HG03064 (cell line): Measurements from ENCODE around the gene ZNRD2.

Source experiments
- ATAC-seq: cut with Tn5 transposase; IDR thresholded peaks from one replicate; pipeline ENCODE4 v1.9.1; 2021; ENCODE audit warnings: low read depth; ENCODE audit not compliant: unreplicated experiment

Gene ZNRD2

DNA sequence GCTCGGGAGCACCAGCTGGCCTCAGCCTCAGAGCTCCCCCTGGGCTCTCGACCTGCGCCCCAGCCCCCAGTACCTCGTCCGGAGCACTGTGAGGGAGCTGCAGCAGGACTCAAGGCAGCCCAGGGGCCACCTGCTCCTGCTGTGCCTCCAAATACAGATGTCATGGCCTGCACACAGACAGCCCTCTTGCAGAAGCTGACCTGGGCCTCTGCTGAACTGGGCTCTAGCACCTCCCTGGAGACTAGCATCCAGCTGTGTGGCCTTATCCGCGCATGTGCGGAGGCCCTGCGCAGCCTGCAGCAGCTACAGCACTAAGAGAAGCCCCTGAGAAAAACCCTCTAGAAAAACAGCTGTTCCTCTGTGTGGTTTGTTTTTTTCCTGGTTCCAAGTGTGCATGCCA, 1.1 kb downstream of the ZNRD2 start:
- no peak for ATAC-seq

DNA sequence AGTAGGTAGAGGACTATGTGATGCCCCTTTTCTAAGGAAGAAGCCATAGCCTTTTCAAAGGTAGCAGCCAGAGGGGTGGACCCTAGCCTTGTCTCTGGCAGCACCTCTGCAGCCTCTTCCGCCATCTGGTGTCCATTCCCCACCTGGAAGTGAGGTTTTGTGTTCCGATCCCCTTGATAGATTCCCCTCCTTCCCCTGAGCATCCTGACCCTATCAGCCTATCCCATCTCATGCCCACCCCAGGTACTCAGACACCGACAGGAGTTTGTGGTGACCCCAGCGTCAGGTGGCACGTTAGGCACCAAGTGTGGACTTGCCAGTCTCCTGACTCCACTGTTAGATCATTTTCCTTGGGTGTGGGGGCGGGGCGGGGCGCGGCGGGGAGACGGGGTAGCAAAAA, 1.7 kb downstream of the ZNRD2 start:
- no peak for ATAC-seq

DNA sequence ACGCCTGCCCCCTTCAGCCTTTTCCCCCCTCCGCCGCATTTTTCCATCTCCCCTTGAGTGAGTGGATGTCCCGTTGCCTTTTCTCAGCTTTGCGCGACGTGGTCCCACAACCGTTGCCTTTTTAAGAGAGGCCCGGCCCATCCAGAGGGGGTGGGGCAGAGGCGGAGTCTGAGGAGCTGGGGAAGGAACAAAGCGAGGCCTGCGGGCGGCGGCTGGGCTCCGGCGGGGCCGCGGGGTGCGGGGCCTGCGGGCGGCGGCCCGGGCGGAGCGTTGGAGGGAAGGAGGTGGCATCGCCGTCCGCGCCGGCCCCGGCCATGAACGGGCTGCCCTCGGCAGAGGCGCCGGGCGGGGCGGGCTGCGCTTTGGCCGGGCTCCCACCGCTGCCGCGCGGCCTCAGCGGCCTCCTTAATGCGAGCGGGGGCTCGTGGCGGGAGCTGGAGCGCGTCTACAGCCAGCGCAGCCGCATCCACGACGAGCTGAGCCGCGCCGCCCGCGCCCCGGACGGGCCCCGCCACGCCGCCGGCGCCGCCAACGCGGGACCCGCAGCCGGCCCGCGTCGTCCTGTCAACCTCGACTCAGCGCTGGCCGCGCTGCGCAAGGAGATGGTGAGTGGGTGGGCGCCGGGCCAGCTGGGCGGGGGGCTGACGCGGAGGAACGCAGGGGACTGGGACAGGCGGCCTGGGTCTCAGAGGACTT, 2.2 kb downstream of the ZNRD2 start, which contains the start of gene FAM89B:
Gene FAM89B (plus strand): TSS at position 183 of the 696 bp plus-strand sequence. CDS start 132 bp downstream, at position 315.
- no peak for ATAC-seq

DNA sequence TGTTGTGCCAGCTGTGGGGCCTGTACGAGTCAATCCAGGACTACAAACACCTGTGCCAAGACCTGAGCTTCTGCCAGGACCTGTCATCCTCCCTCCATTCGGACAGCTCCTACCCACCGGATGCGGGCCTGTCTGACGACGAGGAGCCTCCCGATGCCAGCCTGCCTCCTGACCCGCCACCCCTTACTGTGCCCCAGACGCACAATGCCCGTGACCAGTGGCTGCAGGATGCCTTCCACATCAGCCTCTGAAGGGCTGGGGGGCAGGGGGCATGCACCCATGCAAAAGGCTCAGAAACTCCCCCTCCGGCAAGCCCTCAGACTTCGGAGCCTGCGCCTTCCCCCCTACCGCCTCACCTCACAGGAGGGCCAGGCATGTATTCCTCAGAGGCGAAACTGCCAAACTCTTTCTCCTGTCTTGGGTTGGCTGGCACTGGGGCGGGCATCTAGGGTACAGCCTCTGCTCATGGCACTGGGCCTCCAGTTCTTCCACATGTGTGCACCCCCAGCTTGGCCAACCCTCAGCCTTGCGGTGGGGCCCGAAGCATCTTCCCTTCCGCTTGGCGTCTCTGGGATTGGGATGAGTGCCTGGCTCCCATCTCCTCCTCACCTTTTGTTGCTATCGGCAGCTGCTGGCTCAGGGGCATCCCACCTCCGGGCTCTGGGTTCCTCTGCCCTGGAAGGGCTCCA, 3.3 kb downstream of the ZNRD2 start:
- ATAC-seq: no peak

DNA sequence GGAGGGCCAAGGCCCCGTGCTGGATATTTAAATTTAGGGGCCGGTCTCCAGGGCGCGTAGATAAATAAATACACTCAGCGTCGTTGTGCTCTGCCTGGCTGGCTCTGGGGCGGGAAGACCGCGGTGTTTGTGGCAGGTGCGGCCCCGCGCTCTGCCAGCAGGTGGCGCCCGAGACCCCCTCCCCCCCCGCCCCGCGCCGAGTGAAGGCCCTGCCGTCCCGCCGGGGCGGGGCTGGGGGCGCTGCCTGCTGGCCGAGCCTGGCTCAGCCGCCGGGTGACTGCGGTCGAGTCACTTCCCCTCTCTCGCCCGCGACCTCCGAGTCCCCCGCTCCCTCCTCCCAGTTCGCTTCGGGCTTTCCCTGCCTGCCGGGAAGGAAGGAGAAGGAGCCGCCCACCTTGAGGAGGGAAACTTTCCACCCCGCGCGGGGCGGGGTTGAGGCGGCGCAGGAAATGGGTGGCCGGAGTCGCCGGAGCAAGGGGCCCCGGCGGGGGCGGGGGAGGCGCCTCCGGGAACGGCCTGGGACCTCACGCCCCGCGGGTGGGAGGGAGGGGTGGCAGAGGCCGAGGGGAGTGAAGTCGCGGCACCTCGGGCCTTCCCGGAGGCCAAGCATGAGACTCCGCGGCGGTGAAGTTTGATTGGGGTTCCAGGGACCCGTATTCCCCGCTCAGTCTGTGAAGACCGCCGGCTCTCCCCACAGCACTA, 4.0 kb downstream of the ZNRD2 start:
- no peak for ATAC-seq

DNA sequence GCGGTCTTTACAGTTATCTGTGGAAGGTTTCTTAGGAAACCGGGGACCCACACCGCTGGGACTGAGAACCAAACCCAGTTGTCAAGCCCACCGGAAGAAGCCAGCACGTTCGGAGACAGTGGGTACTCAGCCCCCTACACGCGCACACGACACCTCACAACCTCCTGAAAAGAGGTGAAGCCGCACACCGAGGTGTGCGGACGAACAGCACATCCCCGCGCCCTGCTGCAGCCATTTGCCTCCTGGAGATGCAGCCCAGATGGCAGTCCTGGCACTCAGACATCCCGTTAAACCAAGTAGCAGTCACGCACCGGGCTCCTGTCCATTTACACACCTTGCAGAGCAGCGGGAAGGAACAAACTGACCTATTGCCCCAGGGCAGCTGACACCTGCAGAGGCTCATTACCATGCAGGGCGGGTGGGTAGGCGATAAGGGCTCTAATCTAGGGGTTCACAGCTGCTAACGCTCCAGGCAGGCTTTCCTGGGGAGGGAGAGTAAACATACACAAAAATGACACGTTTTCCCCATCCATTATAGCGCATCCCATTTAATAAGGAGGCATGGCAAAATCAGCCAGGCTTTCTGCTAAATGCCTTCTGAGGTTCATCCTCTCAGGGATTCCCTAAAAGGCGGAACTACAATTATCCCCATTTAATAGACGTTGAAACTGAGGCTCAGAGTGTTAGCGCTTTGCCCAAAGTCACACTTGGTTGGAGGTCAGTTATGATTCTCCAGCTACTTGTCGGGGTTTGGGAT, 4.7 kb downstream of the ZNRD2 start:
- no peak for ATAC-seq

DNA sequence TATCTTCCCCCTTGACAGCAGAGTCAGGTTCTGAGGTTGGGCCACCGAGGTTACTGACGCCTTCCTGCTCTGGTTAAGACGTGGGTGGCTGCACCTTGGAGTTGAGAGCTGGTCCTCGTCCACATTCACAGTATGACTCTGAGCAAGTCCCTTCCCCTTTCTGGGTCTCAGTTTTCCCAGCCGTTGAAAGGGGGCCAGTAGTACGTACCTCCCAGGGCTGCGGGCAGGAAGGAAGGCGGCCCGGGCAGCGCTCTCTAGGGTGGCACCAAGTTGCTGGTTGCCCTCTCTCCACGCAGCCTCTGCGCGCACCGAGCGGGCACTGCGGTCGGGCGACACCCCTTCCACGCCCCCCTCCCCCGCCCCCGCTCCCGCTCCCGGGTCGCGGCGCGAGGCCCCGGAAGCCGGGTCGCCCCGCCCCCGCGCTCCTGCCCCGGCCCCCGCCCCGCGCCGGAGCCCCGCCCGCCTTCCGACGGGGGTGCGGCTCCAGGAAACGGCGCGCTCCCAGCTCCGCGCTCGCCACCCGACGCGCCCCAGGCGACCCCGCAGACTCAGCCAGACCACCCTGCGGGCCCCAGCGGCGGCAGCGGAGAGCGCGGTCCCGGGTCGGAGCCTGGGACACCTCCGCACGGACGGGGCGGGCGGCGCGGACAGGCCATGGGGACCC, 5.4 kb downstream of the ZNRD2 start, which contains the start of gene EHBP1L1:
Gene EHBP1L1 (plus strand): TSS at position 486 of the 664 bp plus-strand sequence. CDS start 250 bp downstream, outside the sequence.
- no peak for ATAC-seq

DNA sequence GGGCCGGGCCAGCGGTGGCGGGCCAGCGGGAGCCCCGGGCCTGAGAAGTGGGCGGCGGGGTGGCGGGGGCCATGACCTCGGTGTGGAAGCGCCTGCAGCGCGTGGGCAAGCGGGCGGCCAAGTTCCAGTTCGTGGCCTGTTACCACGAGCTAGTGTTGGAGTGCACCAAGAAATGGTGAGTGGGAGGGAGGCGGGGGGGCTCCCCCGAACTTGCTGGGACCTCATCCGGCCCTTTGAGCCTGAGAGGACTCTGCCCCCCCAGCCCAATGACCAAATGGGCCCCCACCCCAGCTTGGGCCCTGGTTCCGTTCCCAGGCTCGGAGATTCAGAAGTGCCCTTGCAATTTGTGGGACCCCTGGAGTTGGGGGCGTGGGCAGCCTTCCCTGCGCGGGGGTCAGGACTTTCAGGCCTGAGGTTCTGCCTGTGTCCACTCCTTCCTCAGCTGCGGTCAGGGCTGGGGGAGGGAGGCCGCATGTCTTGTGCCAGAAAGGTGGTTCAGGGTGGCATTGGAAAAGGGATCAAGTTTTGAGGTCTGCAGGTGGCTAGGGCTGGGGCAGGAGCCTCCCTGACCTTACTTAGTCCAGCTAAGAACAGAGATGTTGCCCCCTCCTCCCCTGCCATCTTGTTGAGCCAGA, 6.1 kb downstream of the ZNRD2 start:
- no peak for ATAC-seq

DNA sequence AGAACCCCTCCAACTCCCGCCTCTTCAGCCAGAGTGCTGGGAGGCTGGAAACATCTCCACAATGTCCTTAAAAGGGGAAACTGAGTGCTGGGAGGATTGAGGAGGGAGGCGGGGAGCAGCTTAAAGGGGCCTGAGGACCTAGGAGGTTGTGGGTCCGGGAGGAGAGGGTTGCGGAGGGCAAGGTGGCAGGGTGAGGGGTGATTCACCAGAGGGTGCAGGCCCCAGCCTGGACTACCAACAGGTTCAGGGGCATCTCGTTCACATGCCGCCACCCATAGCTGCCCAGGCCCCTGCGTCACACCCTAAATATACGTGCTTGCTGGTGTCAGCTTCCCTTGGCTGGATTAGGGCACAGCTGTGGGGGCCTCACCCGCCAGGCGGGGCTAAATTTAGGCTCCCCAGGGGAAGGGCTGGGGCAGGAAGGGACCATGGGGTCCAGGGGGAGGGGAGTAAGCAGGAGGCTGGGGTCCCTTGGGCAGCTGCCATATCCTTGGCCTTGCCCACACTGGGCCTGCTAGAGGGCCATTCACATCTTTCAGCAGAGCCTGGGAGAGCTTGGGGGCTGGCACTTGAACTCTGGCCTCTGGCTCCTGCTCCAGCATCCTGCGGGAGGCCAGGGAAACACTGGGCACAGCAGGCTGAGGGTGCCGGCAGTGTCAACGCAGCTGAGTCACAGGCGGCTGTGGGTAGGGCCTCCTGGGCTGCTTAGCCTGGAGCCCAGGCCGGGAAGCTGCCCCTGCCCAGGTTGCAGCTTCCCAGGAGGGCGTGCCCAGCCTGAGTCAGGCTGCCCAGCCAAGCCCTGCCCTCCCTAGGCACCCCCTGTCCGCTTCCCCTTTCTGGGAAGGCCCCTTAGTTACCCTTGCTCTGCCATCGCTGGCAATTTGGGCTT, 6.8 kb downstream of the ZNRD2 start:
- no peak for ATAC-seq

DNA sequence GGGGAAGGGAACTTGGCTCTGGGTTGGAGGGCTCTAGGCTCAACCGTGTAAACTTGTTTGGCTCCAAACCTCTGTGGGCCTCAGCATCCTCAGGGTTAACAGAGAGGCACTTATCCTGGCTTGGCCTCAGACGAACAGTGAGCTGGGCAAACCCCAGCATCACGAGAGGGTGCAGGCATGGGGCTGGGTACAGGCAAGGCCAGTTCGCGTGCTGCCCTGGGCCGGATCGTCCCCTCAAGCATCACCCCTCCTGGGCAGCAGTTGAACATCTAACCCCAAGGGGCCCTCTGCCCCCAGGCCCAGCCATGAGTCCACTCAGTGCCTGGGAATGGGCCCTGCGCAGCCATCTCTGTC, 7.5 kb downstream of the ZNRD2 start:
- ATAC-seq: no peak

DNA sequence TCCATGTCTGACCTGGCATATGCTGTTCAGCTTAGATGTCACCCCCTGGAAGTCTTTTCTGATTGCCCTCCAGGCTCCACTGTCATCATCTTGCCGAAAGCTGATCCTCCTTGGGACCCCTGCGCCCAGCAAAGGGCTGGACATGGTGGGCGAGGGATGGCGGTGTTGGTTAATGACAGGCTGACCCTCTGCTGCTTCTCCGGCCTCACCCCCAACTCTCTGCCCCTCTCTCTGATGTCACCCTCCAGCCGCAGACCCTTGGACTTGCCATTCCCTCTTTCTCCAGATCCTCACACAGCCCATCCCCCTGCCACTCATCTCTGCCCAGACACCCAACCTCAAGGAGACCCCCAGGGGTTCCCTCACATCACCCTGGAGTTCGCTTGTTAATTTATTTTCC, 7.9 kb downstream of the ZNRD2 start:
- ATAC-seq: no peak

DNA sequence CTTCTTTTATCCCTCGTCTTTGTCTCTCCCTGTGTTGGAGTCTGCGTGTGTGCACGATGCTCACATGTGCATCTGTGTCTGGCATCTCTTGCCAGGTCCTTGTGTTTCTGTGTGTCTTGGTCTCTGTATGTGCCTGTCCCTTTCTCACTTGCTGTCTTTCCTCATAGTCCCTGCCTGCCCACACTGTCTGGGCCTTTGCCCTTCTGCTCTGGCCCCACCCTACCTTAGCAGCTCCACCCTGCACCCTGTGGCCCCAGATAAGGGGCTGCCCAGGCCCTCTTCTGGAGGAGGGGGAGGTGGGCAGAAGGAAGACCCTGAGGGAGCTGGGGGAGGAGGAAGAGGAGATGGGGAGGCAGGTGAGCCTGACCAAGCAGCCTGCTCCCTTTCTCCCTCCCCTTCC, 8.4 kb downstream of the ZNRD2 start:
- ATAC-seq: no peak

DNA sequence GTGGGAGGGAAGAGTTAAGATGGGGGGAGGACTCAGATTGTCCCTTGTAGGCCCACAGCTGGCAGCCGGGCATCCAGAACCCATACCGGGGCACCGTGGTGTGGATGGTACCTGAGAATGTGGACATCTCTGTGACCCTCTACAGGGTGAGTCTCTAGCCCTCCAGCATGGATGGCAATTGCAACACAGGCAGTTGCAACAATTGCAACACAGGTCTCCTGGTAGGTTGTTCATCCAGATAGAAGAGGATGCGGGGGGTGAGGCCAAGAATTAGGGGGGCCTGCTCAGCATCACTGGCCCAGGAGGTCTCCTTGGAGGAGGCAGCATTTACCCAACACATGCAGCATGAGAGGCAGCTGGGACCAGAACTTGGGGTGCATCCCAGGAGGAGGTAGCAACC, 9.0 kb downstream of the ZNRD2 start:
- ATAC-seq: no peak

DNA sequence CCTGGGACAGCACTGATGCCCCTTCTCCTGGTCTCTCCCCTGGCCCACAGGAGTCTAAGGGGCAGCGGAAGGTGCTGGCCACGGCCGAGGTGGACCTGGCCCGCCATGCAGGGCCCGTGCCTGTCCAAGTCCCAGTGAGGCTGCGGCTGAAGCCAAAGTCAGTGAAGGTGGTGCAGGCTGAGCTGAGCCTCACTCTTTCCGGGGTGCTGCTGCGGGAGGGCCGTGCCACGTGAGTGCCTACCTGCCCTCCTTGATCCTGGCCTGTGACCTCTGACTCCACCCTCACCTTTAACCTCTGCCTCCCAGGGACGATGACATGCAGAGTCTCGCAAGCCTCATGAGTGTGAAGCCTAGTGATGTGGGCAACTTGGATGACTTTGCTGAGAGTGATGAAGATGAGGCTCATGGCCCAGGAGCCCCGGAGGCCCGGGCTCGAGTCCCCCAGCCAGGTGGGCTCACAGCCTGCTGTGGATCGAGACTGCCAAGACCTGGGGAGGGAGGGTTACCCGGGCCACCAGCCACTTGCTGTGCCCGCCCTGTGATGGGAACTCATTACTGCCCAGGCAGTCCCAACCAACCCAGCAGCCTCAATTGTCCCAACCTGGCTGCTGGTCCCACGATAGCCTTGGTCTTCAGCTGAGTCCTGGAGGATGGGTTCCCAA, 9.9 kb downstream of the ZNRD2 start:
- no peak for ATAC-seq

DNA sequence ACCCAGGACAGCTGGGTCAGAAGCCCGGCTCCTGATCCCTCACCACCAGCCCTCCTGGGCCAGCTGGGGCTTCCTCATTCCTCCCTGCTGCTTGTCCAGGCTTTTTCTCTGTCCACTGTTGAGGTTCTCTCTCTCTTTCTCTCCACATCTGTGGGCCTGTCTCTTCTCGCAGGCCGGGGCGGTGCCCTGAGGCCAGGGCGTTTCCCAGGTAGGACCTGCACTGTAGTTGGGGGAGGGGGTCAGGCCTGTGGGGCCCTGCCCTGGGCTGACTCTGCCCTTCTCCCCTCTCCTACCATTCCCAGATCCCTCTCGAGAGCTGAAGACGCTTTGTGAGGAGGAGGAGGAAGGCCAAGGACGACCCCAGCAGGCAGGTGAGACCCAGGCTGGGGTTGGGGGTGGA, 10.5 kb downstream of the ZNRD2 start:
- ATAC-seq: no peak

DNA sequence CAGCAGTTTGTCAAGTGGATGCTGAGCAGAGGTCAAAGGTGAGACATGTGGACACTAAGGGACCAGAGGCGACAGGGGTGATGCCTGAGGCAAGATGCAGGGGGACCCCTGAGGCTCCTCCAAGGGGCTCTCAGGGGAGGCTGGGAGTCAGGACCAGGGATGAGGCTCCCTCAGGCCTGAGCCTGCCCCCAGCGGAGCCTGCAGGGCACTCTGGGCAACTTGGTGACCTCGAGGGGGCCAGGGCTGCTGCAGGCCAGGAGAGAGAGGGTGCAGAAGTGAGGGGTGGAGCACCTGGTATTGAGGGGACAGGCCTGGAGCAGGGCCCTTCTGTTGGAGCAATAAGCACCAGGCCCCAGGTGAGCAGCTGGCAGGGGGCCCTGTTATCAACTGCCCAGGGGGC, 11.7 kb downstream of the ZNRD2 start:
- ATAC-seq: no peak

DNA sequence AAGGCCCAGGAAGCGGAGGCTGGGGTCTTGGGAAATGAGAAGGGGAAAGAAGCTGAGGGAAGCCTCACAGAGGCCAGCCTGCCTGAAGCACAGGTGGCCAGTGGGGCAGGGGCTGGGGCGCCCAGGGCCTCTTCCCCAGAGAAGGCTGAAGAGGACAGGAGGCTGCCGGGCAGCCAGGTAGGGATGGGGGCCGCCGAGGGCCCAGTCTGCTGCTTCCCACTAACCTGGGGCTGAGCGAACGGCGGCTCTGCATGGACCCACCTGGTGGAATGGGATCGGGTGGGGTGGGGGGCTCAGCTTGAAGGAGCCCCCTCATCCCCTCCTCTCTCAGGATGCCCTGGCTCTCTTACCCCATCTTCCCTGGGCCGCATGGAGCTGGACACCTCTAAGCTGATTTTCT, 13.3 kb downstream of the ZNRD2 start:
- no peak for ATAC-seq

DNA sequence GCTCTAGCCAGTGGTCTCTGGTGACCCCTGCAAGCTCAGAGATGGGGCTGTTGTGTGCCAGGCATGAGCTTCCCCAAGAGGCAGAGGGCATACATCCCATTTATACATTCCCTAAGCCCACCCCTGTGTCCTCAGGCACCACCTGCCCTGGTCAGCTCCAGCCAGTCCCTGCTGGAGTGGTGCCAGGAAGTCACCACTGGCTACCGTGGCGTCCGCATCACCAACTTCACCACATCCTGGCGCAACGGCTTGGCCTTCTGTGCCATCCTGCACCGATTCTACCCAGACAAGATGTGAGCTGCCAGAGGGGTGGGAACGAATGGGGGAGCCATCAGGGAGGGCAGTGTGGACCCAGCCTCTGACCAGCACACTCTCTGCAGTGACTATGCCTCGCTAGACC, 13.8 kb downstream of the ZNRD2 start:
- no peak for ATAC-seq
